Dermis blood vessel endothelial cell (primary cell): ENCODE data around the gene MTHFR. TPM values are rescaled to one million over a fixed set of nuclear protein-coding genes. Genes with fewer than 3 reads are reported as not detected.

Source experiments
- total RNA-seq: library from RNA; depleted of rRNA; stranded (reverse); fragments of >200 nt; gene quantifications from 2 replicates; pipeline ENCODE4 v1.2.3, GENCODE V29; 2014

Gene MTHFR
- total RNA-seq, 1 donor from 2014 or later = 46.3 TPM

Other genes starting within 250 kb of the MTHFR start
- gene FBXO2, start 151.5 kb downstream of the MTHFR start, total RNA-seq = 1.7 and 1.9 TPM in 2 replicates
- 7.3 and 15.8 TPM in 2 replicates for gene FBXO44, start 151.1 kb downstream of the MTHFR start, total RNA-seq
- 1.4 and 3.6 TPM in 2 replicates for gene FBXO6, start 141.8 kb downstream of the MTHFR start, total RNA-seq
- 34.9 and 45.3 TPM in 2 replicates for gene MAD2L2, start 124.8 kb downstream of the MTHFR start, total RNA-seq
- 0.14 and 0.17 TPM in 2 replicates for gene DRAXIN, start 114.3 kb downstream of the MTHFR start, total RNA-seq
- 47.5 and 57.1 TPM in 2 replicates for gene AGTRAP, start 69.8 kb downstream of the MTHFR start, total RNA-seq
- gene C1orf167, start 43.8 kb downstream of the MTHFR start, total RNA-seq = 0.05 TPM in 1 of 2 replicates, not detected in the other
- 13.9 and 19.9 TPM in 2 replicates for gene CLCN6, start 227 bp upstream of the MTHFR start, total RNA-seq
- not detected in 2 replicates for gene NPPA, start 41.8 kb upstream of the MTHFR start, total RNA-seq
- gene NPPB, start 53.0 kb upstream of the MTHFR start, total RNA-seq = not detected in 2 replicates
- gene KIAA2013, start 120.5 kb upstream of the MTHFR start, total RNA-seq = 87.1 and 117 TPM in 2 replicates
- gene PLOD1, start 128.8 kb upstream of the MTHFR start, total RNA-seq = 242 and 359 TPM in 2 replicates
- 61.1 and 95.3 TPM in 2 replicates for gene MFN2, start 174.5 kb upstream of the MTHFR start, total RNA-seq
- gene MIIP, start 213.5 kb upstream of the MTHFR start, total RNA-seq = 39.2 and 45.4 TPM in 2 replicates